Tibial nerve (tissue), 4 donors: ENCODE measurements around the gene TRIM9.

Experiments used
- EP300 ChIP-seq, 2 donors: sonication (generic); formaldehyde crosslinking; IDR thresholded peaks; one replicate each; pipeline ENCODE4 v1.6.1; 2017; ENCODE audit warnings: antibody characterized with exemption in 2 of 2, mild to moderate bottlenecking in 1 of 2
- POLR2A ChIP-seq, 2 donors: fragments of 450-650 bp; IDR thresholded peaks; one replicate each; pipeline ENCODE4 v1.6.1; 2017; ENCODE audit warnings: antibody characterized with exemption in 2 of 2, mild to moderate bottlenecking in 2 of 2, moderate library complexity in 2 of 2
- TF ChIP-seq, protein P1 (sequence below), 5 experiments: fragments of 200-600 bp in 3 of 5; fragments of 450-650 bp in 2 of 5; sonication (generic) in 3 of 5; IDR thresholded peaks; one replicate each; pipeline ENCODE4 v1.5.1; 2016 to 2019; ENCODE audit warnings: antibody characterized with exemption in 5 of 5, mild to moderate bottlenecking in 3 of 5, moderate library complexity in 2 of 5

DNA sequence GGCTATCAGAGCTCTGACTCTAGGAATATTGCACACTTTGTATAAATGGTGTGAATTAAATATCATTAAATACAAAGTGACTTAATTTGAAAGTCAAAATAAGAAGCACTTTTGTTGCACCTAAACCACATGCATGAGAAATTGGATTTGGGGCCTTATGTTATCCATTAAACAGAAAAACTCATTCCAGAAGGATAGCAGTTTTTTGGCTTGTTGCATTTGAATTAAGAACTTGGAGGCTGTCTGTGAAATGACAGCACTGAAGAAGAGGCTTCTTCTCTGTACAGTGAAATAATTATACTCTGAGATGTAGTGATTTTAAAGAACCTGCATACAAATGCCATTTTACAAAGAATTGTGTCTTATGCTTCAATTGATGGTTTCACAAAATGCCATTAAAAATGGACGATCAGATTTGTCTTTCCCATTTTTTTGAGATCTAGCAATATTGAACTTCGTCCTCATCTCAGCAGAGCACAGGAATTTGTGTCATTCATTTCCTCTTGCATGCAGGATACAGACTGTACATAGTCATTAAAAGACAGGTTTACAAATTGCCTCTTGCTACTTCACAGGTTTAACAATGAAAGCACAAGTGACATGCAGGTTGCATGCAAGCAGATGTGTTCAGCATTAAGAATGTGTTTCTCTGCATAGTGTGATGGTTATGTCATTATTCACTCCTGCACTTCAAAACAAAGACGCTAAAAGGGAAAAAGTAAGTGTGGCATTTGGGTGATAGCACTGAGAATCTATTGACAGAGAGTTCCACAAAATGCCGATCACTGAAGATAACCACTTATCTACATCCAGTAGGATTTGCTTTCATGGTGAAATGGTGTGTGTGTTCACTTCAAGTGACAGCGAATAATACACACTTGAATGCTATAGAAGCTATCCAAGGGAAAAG, 114.7 kb downstream of the TRIM9 start:
- TF ChIP-seq, protein P1, sequence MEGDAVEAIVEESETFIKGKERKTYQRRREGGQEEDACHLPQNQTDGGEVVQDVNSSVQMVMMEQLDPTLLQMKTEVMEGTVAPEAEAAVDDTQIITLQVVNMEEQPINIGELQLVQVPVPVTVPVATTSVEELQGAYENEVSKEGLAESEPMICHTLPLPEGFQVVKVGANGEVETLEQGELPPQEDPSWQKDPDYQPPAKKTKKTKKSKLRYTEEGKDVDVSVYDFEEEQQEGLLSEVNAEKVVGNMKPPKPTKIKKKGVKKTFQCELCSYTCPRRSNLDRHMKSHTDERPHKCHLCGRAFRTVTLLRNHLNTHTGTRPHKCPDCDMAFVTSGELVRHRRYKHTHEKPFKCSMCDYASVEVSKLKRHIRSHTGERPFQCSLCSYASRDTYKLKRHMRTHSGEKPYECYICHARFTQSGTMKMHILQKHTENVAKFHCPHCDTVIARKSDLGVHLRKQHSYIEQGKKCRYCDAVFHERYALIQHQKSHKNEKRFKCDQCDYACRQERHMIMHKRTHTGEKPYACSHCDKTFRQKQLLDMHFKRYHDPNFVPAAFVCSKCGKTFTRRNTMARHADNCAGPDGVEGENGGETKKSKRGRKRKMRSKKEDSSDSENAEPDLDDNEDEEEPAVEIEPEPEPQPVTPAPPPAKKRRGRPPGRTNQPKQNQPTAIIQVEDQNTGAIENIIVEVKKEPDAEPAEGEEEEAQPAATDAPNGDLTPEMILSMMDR (IDR thresholded peaks at IDR 0.05) = no peak
- TF ChIP-seq POLR2A (IDR thresholded peaks at IDR 0.05) = no peak
- TF ChIP-seq EP300 (IDR thresholded peaks at IDR 0.05) = no peak
